Measurements from ENCODE around the gene PXN.
"Not testable (repeated sequence)": the region's sequence is repeated elsewhere in the genome, so short reads cannot be mapped to it uniquely, and the experiment has no call there.

Gene PXN

DNA sequence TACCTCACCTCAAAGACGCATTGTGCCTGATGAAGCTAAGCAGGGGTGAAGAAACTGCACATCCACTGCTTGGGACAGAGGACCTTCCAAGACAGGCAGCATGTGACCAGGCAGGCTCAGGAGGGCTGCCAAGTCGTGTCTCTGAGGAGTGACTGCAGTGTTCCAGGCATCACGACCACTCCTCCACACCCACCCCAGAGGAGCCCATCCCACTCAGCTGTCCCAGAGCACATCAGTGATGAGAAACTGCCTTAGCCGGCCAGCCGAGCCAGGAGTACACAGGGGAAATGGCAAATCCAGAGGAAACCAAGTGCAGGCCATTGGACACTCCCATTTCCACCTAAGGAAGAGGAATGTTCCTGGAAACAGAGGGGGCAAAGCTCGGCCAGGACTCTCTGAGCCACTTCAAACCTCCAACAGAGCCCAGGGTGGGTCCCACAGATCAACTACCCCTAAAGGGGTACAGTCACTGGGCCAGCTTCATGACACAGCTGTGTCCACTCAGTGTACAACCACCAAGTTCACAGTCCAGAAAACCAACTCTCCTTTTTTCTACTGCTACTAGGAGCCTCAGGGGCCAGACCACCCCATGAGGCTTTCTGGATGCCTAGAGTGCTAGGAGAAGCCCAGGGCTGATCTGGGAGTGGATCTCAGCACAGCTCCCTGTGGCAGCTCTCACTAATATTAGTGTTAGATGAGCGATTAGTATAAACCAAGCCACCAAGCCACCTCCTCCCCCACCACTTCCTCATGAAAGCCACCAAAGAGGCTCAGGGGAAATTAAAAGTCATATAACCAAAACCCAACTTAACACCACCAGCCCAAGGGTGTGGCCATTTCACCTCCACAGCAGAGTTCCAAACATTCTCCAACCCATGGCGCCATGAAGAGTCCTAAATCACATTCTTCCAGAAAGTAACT, 15.4 kb downstream of the PXN start:
- peaks cover 14% of the 10 kb centered on the region for H3K4me1 ChIP-seq
- no peaks in the 10 kb centered on the region for H3K27me3 ChIP-seq
- TF ChIP-seq, protein P1, sequence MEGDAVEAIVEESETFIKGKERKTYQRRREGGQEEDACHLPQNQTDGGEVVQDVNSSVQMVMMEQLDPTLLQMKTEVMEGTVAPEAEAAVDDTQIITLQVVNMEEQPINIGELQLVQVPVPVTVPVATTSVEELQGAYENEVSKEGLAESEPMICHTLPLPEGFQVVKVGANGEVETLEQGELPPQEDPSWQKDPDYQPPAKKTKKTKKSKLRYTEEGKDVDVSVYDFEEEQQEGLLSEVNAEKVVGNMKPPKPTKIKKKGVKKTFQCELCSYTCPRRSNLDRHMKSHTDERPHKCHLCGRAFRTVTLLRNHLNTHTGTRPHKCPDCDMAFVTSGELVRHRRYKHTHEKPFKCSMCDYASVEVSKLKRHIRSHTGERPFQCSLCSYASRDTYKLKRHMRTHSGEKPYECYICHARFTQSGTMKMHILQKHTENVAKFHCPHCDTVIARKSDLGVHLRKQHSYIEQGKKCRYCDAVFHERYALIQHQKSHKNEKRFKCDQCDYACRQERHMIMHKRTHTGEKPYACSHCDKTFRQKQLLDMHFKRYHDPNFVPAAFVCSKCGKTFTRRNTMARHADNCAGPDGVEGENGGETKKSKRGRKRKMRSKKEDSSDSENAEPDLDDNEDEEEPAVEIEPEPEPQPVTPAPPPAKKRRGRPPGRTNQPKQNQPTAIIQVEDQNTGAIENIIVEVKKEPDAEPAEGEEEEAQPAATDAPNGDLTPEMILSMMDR (IDR thresholded peaks at IDR 0.05; ENCODE audit: low read depth, low read length) = no peak
- no peaks in the 10 kb centered on the region for H3K36me3 ChIP-seq
- H3K4me3 ChIP-seq (ENCODE audit: low read depth, low read length) = no peak overlapping the region
- DNase-seq = no peak
- H3K9me3 ChIP-seq = no peaks in the 10 kb centered on the region

- DNase-seq = no peak
- H3K4me1 ChIP-seq = peaks cover 14% of the 10 kb centered on the region
These were observed 16.2 kb downstream of the PXN start for GRCh38 chr12:120249266-120249874.

GRCh38 chr12:120247621-120248030, 17.9 kb downstream of the PXN start:
- Histone ChIP-seq H3K4me3 (ENCODE audit: low read depth, low read length) (no peak overlapping the region), H3K4me1 (peaks cover 21% of the 10 kb centered on the region), H3K9me3 (no peaks in the 10 kb centered on the region), H3K27me3 (no peaks in the 10 kb centered on the region), H3K36me3 (no peaks in the 10 kb centered on the region)
- DNase-seq = no peak
- TF ChIP-seq, protein P1 (IDR thresholded peaks at IDR 0.05; ENCODE audit: low read depth, low read length) = no peak

More at GRCh38 chr12:120249266-120249874, 16.2 kb downstream of the PXN start:
- H3K9me3 ChIP-seq = no peaks in the 10 kb centered on the region
- no peaks in the 10 kb centered on the region for H3K27me3 ChIP-seq
- H3K36me3 ChIP-seq = no peaks in the 10 kb centered on the region
- no peak overlapping the region for H3K4me3 ChIP-seq (ENCODE audit: low read depth, low read length)
- TF ChIP-seq, protein P1 (IDR thresholded peaks at IDR 0.05; ENCODE audit: low read depth, low read length) = no peak

GRCh38 chr12:120247183-120247582, 18.3 kb downstream of the PXN start:
- H3K4me1 ChIP-seq = peaks cover 21% of the 10 kb centered on the region

GRCh38 chr12:120246705-120247104, 18.8 kb downstream of the PXN start:
- DNase-seq; H3K27me3 ChIP-seq; H3K4me3 ChIP-seq (ENCODE audit: low read depth, low read length); H3K9me3 ChIP-seq; H3K36me3 ChIP-seq: not testable (repeated sequence)
- peaks cover 21% of the 10 kb centered on the region for H3K4me1 ChIP-seq

More at GRCh38 chr12:120247183-120247582, 18.3 kb downstream of the PXN start:
- Histone ChIP-seq H3K36me3 (no peaks in the 10 kb centered on the region), H3K27me3 (no peaks in the 10 kb centered on the region), H3K4me3 (ENCODE audit: low read depth, low read length) (no peak overlapping the region), H3K9me3 (no peaks in the 10 kb centered on the region)
- no peak for DNase-seq
- TF ChIP-seq, protein P1 (IDR thresholded peaks at IDR 0.05; ENCODE audit: low read depth, low read length) = no peak

- no peaks in the 10 kb centered on the region for H3K27me3 ChIP-seq
- DNase-seq = no peak
- H3K9me3 ChIP-seq = no peaks in the 10 kb centered on the region
- H3K4me1 ChIP-seq = peaks cover 17% of the 10 kb centered on the region
- TF ChIP-seq, protein P1 (IDR thresholded peaks at IDR 0.05; ENCODE audit: low read depth, low read length) = no peak
- no peaks in the 10 kb centered on the region for H3K36me3 ChIP-seq
- no peak overlapping the region for H3K4me3 ChIP-seq (ENCODE audit: low read depth, low read length)
These were observed 22.4 kb downstream of the PXN start for GRCh38 chr12:120242971-120243699.

All from BE2C (cell line).